NCI-H2107 (cell line): ENCODE measurements around the gene VAMP7.
"Not testable (repeated sequence)": the region's sequence is repeated elsewhere in the genome, so short reads cannot be mapped to it uniquely, and the experiment has no call there.

Source experiments
- DNase-seq: peaks from one replicate; lab custom pipeline; 2025; lab: John Stamatoyannopoulos, UW

The VAMP7 gene

GRCh38 chrX:155907661-155908060 is 26.5 kb downstream of the VAMP7 start:
- DNase-seq: not testable (repeated sequence)

- DNase-seq: no peak
These were observed 42.1 kb downstream of the VAMP7 start for GRCh38 chrX:155923200-155923599.

- DNase-seq: not testable (repeated sequence)
These were observed 49.9 kb downstream of the VAMP7 start for GRCh38 chrX:155930852-155931618.

GRCh38 chrX:155938132-155938531 is 57.0 kb downstream of the VAMP7 start:
- DNase-seq: no peak

- DNase-seq: no peak
These were observed 68.0 kb downstream of the VAMP7 start for GRCh38 chrX:155949098-155949497.

- DNase-seq: no peak
These were observed 70.2 kb downstream of the VAMP7 start for GRCh38 chrX:155951237-155951789.

GRCh38 chrX:155953055-155953454 is 71.9 kb downstream of the VAMP7 start:
- no peak for DNase-seq

GRCh38 chrX:155954793-155955192 is 73.6 kb downstream of the VAMP7 start:
- DNase-seq: no peak

GRCh38 chrX:155956099-155956498 is 75.0 kb downstream of the VAMP7 start:
- no peak for DNase-seq

GRCh38 chrX:155956649-155957048 is 75.5 kb downstream of the VAMP7 start:
- DNase-seq: no peak

- no peak for DNase-seq
These were observed 76.7 kb downstream of the VAMP7 start for GRCh38 chrX:155957843-155958242.

GRCh38 chrX:155959018-155959587 is 78.0 kb downstream of the VAMP7 start:
- DNase-seq: no peak

- no peak for DNase-seq
These were observed 81.8 kb downstream of the VAMP7 start for GRCh38 chrX:155962906-155963305.

GRCh38 chrX:155966876-155967275 is 85.7 kb downstream of the VAMP7 start:
- DNase-seq: no peak

GRCh38 chrX:155967653-155968325 is 86.6 kb downstream of the VAMP7 start:
- DNase-seq: no peak

- DNase-seq: no peak
These were observed 87.1 kb downstream of the VAMP7 start for GRCh38 chrX:155968326-155968661.

GRCh38 chrX:155968791-155969190 is 87.6 kb downstream of the VAMP7 start:
- DNase-seq: no peak

GRCh38 chrX:155971658-155972057 is 90.5 kb downstream of the VAMP7 start:
- DNase-seq: not testable (repeated sequence)

- not testable (repeated sequence) for DNase-seq
These were observed 91.1 kb downstream of the VAMP7 start for GRCh38 chrX:155972241-155972640.

GRCh38 chrX:155983326-155983725 is 102.2 kb downstream of the VAMP7 start:
- no peak for DNase-seq

GRCh38 chrX:155985208-155985607 is 104.1 kb downstream of the VAMP7 start:
- DNase-seq: no peak

GRCh38 chrX:155986995-155987394 is 105.8 kb downstream of the VAMP7 start:
- not testable (repeated sequence) for DNase-seq

- no peak for DNase-seq
These were observed 107.7 kb downstream of the VAMP7 start for GRCh38 chrX:155988859-155989258.
